Activated CD8-positive, alpha-beta memory T cell treated with anti-CD3 and anti-CD28 coated beads, Interleukin-2, amount 50 U/mL, for 48 hours (primary cell): ENCODE data around the gene SRP14.
"Not testable (repeated sequence)": the region's sequence is repeated elsewhere in the genome, so short reads cannot be mapped to it uniquely, and the experiment has no call there.

Source experiments
- DNase-seq: peaks from one replicate; pipeline ENCODE4 v3.0.0-alpha.2; 2020

The SRP14 gene

DNA sequence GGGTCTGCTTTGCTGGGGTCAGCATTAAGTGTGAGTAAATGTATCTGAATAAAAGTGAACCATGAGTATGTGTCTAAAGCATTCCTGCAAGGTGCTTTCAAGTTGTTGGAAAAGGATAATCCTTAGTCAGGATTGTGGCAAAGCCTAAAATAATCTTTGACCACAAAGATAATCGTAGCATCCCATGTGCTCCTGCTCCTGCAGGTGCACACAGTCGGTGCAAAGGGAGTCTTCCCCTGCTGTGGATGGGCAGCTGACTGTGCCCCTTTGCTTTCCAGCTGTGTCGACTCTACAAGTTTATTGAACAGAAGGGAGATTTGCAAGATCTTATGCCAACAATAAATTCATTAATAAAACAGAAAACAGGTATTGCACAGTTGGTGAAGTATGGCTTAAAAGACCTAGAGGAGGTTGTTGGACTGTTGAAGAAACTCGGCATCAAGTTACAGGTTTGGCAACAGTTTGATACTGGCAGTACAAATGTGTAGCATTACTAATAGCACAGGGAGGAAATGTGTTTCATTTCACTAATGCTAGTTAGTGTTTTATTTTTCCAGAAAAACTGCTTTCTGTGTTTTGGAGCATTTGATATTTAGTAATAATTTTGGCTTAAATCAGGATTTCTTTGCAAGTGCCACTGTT is 22.6 kb downstream of the SRP14 start:
- DNase-seq = no peak

DNA sequence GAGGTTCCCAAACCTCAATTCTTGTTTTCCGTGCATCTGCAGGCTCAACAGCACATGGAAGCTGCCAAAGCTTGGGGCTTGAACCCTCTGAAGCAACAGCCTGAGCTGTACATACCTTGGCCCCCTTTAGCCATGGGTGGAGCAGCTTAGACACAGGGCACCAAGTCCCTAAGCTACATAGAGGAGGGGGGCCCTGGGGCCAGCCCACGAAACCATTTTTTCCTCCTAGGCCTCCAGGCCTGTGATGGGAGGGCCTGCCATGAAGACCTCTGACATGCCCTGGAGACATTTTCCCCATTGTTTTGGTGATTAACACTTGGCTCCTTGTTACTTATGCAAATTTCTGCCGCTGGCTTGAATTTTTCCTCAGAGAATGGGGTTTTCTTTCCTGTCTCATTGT is 24.6 kb downstream of the SRP14 start:
- DNase-seq = no peak

- not testable (repeated sequence) for DNase-seq
These were observed 25.6 kb downstream of the SRP14 start for GRCh38 chr15:40013372-40013771.

DNA sequence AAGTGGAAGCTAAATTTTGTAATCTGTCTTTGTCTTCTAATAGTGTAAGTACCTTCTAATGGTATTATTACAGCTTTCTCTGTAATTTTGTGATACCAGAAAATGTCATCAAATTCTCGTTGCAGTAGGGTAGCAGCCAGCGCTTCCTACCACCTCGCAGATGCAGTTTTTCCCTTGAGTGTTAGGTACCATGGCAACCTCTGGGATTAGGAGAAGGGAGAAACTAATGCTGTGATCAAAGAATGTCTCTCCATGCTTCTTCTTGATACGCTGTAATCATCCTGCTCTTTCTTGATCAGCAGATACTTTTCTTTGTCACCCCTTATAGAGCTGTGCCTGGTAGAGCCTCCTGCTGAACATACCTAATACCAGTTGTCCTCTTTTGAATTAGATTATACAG is 27.7 kb downstream of the SRP14 start:
- DNase-seq = no peak

DNA sequence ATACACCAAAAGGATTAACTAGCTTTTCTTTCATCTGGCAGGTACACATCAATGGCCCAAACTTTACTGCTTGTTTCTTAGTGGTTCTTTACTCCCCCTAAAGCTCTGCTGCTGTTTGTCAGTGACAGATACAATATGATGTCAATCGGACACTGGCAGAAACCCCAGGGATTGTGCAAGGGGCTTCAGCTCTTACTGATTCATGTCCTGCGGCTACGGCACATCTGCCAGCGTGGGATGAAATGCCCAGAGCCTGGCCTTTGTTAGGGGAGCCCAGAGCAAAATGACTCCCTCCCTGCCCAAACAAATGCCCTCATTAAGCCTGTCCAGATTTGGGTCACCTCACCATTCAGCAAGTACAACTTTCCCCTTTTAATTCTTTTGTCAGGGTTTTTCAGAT is 28.3 kb downstream of the SRP14 start:
- DNase-seq = no peak

DNA sequence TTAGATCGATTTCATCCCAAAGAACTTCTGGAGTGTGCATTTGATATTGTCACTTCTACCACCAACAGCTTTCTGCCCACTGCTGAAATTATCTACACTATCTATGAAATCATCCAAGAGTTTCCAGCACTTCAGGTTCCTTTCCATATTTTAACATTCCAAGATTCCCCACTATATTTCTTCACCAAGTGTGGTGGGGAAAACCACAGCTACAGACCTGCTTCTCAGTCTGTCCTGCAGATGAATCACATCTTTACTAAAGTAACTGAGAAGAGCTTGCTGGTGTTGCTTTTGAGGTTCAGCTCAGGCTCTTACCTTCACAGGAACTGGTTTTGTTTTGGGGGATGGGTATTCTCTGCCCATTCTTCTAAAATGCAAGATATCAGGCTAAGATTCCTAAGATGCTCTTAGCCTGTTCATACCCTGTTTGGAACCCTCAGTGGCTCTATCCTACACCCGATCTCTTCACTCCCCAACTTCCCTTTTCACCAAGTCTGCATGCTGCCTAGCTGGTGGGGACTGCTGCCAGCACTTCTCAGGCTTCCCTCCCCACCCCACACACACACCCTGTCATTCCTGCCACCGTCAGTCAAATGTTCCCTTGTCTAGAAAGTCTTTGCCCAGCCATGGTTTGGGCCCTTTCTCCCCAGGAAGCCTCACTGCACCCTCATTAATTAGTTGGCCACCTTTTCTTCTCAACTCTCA is 30.8 kb downstream of the SRP14 start:
- no peak for DNase-seq

GRCh38 chr15:40006646-40007045 is 32.3 kb downstream of the SRP14 start:
- no peak for DNase-seq

- DNase-seq = no peak
These were observed 33.0 kb downstream of the SRP14 start for GRCh38 chr15:40006003-40006402.

DNA sequence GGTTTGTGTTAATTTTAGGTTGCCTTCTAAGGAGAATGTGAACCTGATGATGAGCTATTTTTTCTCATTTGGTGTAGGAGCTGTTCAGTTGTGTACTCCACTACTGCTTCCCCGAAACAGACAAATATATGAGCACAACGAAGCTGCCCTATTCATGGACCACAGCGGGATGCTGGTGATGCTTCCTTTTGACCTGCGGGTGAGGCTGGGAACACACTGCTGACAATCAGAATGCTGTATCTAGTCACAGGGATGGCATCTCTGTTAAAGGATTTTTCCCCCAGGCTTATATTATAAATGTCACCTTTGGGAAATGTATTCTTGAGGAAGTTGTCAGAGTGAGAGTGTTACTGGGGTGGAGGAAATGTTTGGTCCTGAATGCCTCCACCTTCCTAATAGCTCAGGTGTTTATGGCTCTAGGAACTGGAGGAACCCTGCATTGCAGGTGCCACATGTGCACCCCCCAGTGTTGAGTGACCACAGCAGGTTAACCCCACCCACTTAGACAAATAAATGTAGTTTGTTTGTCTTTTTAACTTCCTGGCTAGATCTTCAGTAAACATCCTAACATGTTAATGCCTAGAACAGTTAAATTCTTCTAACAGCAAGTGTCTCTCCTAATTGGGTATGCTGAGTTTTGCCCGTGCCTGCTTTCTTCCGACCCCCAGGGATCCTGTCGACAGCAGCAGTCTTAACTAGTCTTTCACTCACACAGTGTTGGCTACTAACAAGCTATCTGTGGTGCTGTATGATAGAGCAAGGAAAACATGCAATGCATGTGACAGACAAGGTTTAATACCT is 35.7 kb downstream of the SRP14 start:
- DNase-seq = no peak

- no peak for DNase-seq
These were observed 36.7 kb downstream of the SRP14 start for GRCh38 chr15:40002295-40002694.

DNA sequence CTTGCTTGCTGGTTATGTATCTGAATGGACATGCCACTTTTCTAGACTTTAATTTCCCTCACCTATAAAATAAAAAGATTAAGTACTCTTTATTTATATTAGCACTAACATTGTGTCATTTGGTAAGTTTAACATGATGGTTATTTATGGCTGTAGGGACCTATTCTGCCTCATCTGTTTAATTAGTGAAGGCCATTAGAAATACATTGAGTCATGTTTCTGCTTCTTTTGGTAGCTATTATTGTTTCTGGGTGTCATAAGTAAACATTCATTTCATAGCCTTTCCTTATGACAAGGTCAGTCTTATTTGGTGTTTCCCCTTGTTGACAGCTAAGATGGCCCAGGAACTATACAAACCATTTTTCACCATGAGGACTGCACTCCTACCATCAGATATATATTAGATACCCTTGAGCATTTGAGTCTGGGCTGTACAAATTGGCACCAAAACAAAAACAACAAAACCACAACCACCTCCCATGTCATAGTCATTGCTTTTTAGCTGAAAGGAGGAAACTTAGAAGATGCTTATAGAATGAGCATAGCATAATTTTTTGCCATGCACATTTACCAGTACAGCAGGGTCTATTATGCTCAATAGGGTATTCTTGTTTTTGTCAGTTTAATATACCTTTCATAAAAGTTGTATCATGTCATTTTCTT is 39.3 kb downstream of the SRP14 start:
- DNase-seq = no peak

DNA sequence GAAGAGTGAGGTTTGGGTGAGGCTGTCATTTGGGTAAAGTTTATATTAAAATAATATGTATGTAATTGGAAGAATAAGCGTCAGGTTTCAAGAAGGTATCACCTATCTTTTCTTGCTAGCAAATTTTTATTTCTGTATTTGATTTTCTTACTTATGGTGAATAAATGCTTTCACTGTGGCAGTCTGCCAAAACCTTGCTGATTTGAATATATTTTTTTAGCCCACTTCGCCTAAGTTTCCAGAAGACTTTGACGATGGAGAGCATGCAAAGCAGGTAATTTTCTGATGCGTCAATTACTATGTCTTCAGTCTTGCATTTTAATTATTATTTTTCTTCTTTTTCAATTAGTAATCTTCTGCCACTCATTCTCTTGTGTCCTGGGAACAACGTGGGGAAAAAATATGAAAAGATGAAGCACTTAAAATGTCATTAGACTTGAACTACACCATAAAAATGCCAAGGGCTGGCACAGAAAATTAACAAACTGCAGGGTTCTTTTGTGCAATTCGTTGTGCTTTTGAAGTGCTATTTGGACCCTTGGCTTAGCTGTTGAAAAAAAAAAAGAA is 40.4 kb downstream of the SRP14 start:
- no peak for DNase-seq

- no peak for DNase-seq
These were observed 41.3 kb downstream of the SRP14 start for GRCh38 chr15:39997639-39998038.

DNA sequence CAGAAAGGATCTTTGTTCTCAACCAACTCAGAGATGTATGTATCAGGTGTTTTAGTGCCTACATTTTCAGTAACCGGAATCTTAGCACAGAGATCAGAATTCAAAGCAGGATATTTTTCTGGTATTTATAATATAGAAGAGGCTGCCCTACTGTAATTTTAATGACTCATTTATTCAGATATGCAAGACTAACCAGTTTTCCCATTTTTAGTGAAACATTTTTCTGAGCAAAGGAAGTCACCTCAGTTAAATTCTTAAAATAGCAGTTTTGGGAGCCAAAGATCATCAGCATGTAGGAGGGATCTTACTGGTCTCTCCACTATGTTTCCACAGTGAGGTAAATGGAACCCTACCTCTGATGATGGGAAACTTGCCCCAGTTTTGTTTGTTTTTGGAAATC is 42.0 kb downstream of the SRP14 start:
- DNase-seq = no peak

- DNase-seq = not testable (repeated sequence)
These were observed 42.8 kb downstream of the SRP14 start for GRCh38 chr15:39996228-39996627.

DNA sequence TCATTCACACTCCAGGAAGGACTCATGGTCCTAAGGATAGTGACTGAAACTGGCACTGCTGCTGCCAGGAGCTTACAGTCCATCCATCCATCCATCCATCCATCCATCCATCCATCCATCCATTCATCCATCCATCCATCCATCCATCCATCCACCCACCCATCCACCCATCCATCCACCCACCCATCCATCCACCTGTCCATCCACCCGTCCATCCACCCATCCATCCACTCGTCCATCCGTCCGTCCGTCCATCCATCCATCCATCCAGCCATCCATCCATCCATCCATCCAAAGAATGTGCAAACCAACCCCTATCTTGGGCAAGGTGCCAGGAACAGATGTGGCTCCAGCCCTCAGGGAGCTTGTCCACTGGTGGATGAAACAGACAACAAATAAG is 46.0 kb downstream of the SRP14 start:
- DNase-seq = not testable (repeated sequence)

DNA sequence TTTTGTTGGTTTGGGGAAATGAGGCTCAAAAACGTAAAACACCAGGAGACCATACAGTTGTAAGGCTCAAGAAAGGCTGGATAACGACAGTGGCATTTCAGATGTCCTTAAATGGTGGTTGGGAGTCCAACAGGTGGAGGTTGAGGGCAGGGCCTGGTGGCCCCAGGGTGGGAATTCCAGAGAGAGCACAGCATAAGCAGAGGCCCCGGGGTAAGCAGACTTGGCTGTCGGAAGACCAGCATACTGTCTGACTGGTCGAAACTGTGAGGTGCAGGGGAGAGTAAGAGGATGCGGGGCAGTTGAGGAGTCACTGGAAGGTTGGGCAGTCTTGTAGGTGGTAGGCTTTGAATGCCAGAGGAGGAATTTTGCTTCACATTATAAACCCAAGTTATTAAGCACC is 48.3 kb downstream of the SRP14 start:
- DNase-seq = no peak

DNA sequence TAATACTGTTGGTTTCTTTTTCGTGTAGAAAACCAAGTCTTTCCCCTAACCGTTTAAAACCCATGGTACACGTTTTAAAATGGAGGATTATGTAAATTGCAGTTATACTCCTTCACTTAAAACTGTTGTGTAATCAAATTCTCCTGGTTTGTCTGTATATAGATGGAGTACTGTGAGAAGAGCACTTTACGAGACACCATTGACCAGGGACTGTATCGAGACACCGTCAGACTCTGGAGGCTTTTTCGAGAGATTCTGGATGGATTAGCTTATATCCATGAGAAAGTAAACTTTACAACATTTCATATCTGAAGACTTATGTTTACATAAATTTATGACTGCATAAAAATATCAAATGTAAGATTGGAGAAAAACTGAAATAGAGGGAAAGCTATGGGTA is 51.2 kb downstream of the SRP14 start:
- DNase-seq = no peak
